K562 (cell line): ENCODE results near the gene UTP4. TPM values are rescaled to one million over a fixed set of nuclear protein-coding genes. Genes with fewer than 3 reads are reported as not detected.

Source experiments
- EGR1 ChIP-seq: fragments of 450-650 bp; conservative IDR thresholded peaks from 2 replicates; pipeline ENCODE4 v1.6.1; 2017; ENCODE audit warnings: mild to moderate bottlenecking
- MAFG ChIP-seq: fragments of 450-650 bp; conservative IDR thresholded peaks from 2 replicates; pipeline ENCODE4 v1.6.1; 2016; ENCODE audit warnings: missing genetic modification characterization, missing compliant biosample characterization
- NR2F6 ChIP-seq: fragments of 450-650 bp; formaldehyde crosslinking; IDR thresholded peaks from 2 replicates; pipeline ENCODE4 v1.4.0; 2020; ENCODE audit warnings: mild to moderate bottlenecking
- RBBP5 ChIP-seq: fragments of 200-600 bp; sonication (generic); IDR thresholded peaks from 2 replicates; pipeline ENCODE4 v1.6.1; 2012; ENCODE audit warnings: borderline replicate concordance, mild to moderate bottlenecking, low read length, control low read depth, inconsistent platforms; ENCODE audit not compliant: insufficient read depth, poor library complexity, severe bottlenecking
- RBFOX2 ChIP-seq: fragments of 200-400 bp; formaldehyde crosslinking; IDR thresholded peaks from 2 replicates; pipeline ENCODE4 v1.6.1; 2017; ENCODE audit warnings: low read depth, mild to moderate bottlenecking, low read length, moderate library complexity
- ZBTB34 ChIP-seq: fragments of 250-450 bp; sonication (Bioruptor Pico); IDR thresholded peaks from 2 replicates; pipeline ENCODE4 v1.8.0; 2021; ENCODE audit warnings: mild to moderate bottlenecking, moderate library complexity
- ZNF121 ChIP-seq: sonication (generic); formaldehyde crosslinking; conservative IDR thresholded peaks from 2 replicates; pipeline ENCODE4 v1.8.0; 2022; ENCODE audit warnings: missing genetic modification reagents
- ZNF668 ChIP-seq: fragments of 250-450 bp; sonication (Bioruptor Pico); IDR thresholded peaks from 2 replicates; pipeline ENCODE4 v1.8.0; 2022; ENCODE audit warnings: mild to moderate bottlenecking, inconsistent platforms
- polyA plus RNA-seq, 8 experiments: library from polyadenylated mRNA; depleted of rRNA in 4 of 8; stranded (reverse) in 5 of 8; unstranded in 3 of 8; fragments of >200 nt; fragmentation: Nextera tagmentation in 2 of 8; fragmentation: Illumina TruSeq in 1 of 8; extraction: Ambion mirVana in 2 of 8; extraction: Trizol in 1 of 8; gene quantifications; 2 replicates each; pipeline versions ENCODE4 v1.2.1 to v1.2.3, GENCODE V29; 2011 to 2014; ENCODE audit warnings: inconsistent platforms in 1 of 8, missing spikeins in 1 of 8
- total RNA-seq, 7 experiments: library from RNA; depleted of rRNA in 6 of 7; stranded (reverse); fragments of >200 nt in 6 of 7; fragmentation: Illumina TruSeq in 2 of 7; extraction: Trizol in 2 of 7; gene quantifications; 2 replicates each; pipeline versions ENCODE4 v1.2.1 to v1.2.3, GENCODE V29; 2011 to 2021; ENCODE audit warnings: low replicate concordance in 1 of 7
- TF ChIP-seq, protein P1 (sequence below), 2 experiments: fragments of 150-350 bp in 1 of 2; IDR thresholded peaks; 2 replicates each; pipeline ENCODE4 v1.6.1; 2012 to 2016; ENCODE audit warnings: low read depth in 2 of 2, low read length in 2 of 2, mild to moderate bottlenecking in 1 of 2, moderate library complexity in 1 of 2
- TF ChIP-seq, protein P2 (sequence below): fragments of 450-650 bp; IDR thresholded peaks from 2 replicates; pipeline ENCODE4 v1.6.1; 2016; ENCODE audit warnings: mild to moderate bottlenecking, moderate library complexity

The UTP4 gene
- total and polyA plus RNA-seq, 9 of the 15 experiments (the other 6 are each of a cell fraction or from before 2014, with no cell fraction given): 46.1 to 203 (median 145) TPM

DNA sequence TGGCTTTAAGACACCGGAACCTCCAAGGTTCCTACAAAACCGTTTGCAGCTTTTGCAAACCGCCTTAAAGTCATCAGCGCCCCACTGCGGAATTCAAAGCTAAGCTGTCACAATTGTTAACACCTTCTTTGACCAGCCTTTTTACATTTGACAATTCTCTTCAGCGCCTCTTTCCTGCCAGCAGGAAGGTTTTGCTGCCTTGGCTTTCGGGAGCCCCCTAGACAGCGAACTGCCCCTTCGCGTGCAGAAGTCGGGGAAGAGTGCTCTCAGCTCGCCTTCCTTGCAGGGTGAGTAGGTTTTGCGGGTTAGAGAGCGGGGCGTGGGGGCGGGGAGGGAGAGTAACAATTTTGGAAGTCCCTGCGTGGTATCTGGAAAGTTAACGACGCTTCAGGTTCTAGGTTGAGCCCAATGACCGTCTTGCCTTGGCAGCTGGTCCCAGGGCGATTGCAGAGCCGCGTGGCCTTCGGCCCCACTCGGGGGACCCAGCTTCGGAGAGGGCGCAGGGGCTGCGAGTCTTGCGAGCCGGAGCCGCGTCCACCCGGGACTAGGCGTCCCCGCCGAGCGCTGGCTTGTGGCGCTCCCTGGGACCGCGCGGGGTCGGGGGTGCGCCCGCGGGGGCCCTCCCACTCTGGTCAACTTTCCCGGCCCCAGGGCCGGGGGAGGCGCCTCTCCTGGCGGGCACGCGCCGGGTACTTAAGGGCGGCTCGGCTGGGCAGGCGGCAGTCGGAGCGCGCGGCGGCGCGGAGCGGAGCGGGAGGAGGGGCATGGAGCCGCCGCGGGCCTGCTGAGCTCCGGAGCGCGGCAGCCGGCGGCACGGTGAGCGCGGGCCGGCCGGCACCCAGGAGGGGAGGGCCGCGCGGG lies 26.7 kb upstream of the UTP4 start, which contains the start of gene HAS3 (continued):
- TF ChIP-seq, protein P1, sequence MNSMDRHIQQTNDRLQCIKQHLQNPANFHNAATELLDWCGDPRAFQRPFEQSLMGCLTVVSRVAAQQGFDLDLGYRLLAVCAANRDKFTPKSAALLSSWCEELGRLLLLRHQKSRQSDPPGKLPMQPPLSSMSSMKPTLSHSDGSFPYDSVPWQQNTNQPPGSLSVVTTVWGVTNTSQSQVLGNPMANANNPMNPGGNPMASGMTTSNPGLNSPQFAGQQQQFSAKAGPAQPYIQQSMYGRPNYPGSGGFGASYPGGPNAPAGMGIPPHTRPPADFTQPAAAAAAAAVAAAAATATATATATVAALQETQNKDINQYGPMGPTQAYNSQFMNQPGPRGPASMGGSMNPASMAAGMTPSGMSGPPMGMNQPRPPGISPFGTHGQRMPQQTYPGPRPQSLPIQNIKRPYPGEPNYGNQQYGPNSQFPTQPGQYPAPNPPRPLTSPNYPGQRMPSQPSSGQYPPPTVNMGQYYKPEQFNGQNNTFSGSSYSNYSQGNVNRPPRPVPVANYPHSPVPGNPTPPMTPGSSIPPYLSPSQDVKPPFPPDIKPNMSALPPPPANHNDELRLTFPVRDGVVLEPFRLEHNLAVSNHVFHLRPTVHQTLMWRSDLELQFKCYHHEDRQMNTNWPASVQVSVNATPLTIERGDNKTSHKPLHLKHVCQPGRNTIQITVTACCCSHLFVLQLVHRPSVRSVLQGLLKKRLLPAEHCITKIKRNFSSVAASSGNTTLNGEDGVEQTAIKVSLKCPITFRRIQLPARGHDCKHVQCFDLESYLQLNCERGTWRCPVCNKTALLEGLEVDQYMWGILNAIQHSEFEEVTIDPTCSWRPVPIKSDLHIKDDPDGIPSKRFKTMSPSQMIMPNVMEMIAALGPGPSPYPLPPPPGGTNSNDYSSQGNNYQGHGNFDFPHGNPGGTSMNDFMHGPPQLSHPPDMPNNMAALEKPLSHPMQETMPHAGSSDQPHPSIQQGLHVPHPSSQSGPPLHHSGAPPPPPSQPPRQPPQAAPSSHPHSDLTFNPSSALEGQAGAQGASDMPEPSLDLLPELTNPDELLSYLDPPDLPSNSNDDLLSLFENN (IDR thresholded peaks at IDR 0.05; ENCODE audit: low read depth in 2 of 2, low read length in 2 of 2): no peak
- TF ChIP-seq ZNF668 (no peak), MAFG (tag) (no peak), EGR1 (peak; percentile 20; the same call in 1 of the 2 replicates), ZNF121 (no peak), RBFOX2 (peak; percentile 44), ZBTB34 (CRISPR knock-in tag) (no peak), NR2F6 (CRISPR knock-in tag) (no peak), RBBP5 (peak; percentile 53)
- TF ChIP-seq, protein P2, sequence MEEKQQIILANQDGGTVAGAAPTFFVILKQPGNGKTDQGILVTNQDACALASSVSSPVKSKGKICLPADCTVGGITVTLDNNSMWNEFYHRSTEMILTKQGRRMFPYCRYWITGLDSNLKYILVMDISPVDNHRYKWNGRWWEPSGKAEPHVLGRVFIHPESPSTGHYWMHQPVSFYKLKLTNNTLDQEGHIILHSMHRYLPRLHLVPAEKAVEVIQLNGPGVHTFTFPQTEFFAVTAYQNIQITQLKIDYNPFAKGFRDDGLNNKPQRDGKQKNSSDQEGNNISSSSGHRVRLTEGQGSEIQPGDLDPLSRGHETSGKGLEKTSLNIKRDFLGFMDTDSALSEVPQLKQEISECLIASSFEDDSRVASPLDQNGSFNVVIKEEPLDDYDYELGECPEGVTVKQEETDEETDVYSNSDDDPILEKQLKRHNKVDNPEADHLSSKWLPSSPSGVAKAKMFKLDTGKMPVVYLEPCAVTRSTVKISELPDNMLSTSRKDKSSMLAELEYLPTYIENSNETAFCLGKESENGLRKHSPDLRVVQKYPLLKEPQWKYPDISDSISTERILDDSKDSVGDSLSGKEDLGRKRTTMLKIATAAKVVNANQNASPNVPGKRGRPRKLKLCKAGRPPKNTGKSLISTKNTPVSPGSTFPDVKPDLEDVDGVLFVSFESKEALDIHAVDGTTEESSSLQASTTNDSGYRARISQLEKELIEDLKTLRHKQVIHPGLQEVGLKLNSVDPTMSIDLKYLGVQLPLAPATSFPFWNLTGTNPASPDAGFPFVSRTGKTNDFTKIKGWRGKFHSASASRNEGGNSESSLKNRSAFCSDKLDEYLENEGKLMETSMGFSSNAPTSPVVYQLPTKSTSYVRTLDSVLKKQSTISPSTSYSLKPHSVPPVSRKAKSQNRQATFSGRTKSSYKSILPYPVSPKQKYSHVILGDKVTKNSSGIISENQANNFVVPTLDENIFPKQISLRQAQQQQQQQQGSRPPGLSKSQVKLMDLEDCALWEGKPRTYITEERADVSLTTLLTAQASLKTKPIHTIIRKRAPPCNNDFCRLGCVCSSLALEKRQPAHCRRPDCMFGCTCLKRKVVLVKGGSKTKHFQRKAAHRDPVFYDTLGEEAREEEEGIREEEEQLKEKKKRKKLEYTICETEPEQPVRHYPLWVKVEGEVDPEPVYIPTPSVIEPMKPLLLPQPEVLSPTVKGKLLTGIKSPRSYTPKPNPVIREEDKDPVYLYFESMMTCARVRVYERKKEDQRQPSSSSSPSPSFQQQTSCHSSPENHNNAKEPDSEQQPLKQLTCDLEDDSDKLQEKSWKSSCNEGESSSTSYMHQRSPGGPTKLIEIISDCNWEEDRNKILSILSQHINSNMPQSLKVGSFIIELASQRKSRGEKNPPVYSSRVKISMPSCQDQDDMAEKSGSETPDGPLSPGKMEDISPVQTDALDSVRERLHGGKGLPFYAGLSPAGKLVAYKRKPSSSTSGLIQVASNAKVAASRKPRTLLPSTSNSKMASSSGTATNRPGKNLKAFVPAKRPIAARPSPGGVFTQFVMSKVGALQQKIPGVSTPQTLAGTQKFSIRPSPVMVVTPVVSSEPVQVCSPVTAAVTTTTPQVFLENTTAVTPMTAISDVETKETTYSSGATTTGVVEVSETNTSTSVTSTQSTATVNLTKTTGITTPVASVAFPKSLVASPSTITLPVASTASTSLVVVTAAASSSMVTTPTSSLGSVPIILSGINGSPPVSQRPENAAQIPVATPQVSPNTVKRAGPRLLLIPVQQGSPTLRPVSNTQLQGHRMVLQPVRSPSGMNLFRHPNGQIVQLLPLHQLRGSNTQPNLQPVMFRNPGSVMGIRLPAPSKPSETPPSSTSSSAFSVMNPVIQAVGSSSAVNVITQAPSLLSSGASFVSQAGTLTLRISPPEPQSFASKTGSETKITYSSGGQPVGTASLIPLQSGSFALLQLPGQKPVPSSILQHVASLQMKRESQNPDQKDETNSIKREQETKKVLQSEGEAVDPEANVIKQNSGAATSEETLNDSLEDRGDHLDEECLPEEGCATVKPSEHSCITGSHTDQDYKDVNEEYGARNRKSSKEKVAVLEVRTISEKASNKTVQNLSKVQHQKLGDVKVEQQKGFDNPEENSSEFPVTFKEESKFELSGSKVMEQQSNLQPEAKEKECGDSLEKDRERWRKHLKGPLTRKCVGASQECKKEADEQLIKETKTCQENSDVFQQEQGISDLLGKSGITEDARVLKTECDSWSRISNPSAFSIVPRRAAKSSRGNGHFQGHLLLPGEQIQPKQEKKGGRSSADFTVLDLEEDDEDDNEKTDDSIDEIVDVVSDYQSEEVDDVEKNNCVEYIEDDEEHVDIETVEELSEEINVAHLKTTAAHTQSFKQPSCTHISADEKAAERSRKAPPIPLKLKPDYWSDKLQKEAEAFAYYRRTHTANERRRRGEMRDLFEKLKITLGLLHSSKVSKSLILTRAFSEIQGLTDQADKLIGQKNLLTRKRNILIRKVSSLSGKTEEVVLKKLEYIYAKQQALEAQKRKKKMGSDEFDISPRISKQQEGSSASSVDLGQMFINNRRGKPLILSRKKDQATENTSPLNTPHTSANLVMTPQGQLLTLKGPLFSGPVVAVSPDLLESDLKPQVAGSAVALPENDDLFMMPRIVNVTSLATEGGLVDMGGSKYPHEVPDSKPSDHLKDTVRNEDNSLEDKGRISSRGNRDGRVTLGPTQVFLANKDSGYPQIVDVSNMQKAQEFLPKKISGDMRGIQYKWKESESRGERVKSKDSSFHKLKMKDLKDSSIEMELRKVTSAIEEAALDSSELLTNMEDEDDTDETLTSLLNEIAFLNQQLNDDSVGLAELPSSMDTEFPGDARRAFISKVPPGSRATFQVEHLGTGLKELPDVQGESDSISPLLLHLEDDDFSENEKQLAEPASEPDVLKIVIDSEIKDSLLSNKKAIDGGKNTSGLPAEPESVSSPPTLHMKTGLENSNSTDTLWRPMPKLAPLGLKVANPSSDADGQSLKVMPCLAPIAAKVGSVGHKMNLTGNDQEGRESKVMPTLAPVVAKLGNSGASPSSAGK: peak; percentile 68
